ENCODE measurements around the gene MLX. TPM values are rescaled to one million over a fixed set of nuclear protein-coding genes. Genes with fewer than 3 reads are reported as not detected.

Gene MLX
- total RNA-seq, 4 donors from 2014 or later = 37.8 to 43.2 (median 39.3) TPM

DNA sequence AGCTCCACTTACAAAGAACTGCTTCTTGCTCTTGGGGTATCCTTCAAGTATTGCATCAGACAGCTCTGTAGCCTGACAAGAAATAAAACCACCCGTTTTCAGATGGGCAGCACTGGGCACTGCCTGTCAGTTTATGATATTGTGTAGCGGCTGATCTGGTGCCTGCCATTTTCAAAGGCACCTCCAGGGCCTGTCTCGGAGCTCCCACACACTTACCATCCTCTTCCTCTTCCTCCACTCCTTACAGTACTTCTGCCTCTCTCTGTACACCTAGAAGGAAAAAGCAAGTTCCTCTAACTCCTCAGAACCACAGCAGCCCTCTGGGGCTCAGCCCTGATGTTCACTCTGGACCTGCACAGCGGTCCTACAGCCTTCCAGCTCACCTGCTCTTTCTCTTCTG lies 6.2 kb downstream of the MLX start:
- DNase-seq (ENCODE audit: low spot score in 2 of 2) = no peak
- no peak overlapping the region for H3K4me3 ChIP-seq (ENCODE audit: low read depth, poor library complexity, severe bottlenecking)
- WGBS, 2 donors = 76 to 78% methylated on average over 4 of the region's 4 CpGs
- no peak for TF ChIP-seq CTCF (IDR thresholded peaks at IDR 0.05)
- TF ChIP-seq POLR2A (IDR thresholded peaks at IDR 0.05) = no peak
- intact Hi-C loops (cut with DNase I; ENCODE audit: low total_unique reads) = loop anchor here (10.0 kb wide), 1 partner anchor 112 kb away; the partner anchor contains the start of genes CCR10 and CNTNAP1

- H3K4me3 ChIP-seq (ENCODE audit: low read depth, poor library complexity, severe bottlenecking) = no peak overlapping the region
- intact Hi-C loops (cut with DNase I; ENCODE audit: low total_unique reads) = loop anchor here (10.0 kb wide), 1 partner anchor 110 kb away; the partner anchor contains the start of genes CCR10 and CNTNAP1
- TF ChIP-seq POLR2A (IDR thresholded peaks at IDR 0.05) = no peak
- no peak for TF ChIP-seq CTCF (IDR thresholded peaks at IDR 0.05)
- DNase-seq (ENCODE audit: low spot score in 2 of 2) = no peak
- 82 to 83% methylated on average over 3 of the region's 3 CpGs for whole genome bisulfite sequencing, 2 donors
Measured at GRCh38 chr17:42574463-42574862, 7.6 kb downstream of the MLX start.

DNA sequence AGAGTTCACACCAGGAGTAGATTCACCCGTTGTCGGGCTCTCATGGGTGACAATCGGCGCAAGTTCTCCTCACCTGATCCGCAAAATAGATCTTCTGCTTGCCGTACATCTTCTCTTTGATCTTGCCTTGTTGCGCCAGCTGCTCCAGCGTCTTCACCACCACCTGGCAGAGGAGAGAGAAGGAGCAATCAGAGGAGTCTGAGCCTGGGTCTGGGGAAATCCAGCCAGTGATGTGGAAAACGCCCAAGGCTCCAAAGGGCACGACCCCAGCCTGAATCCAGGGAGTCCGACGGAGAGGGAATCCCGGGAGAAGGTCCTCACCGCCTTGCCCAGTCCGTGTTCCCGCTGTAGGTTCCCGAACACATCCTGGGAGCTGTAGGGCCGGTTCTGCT lies 10.2 kb downstream of the MLX start:
- no peak for TF ChIP-seq CTCF (IDR thresholded peaks at IDR 0.05)
- no peak for TF ChIP-seq POLR2A (IDR thresholded peaks at IDR 0.05)
- no peak for DNase-seq (ENCODE audit: low spot score in 2 of 2)
- H3K4me3 ChIP-seq (ENCODE audit: low read depth, poor library complexity, severe bottlenecking) = peak overlapping the region; percentile 33
- intact Hi-C loops (cut with DNase I; ENCODE audit: low total_unique reads) = loop anchor here (10.0 kb wide), 1 partner anchor 108 kb away; the partner anchor contains the start of genes CCR10 and CNTNAP1
- 4% methylated on average over 17 to 18 of the region's 18 CpGs for WGBS, 2 donors

- peak; percentile 95 to 99 for DNase-seq (ENCODE audit: low spot score in 2 of 2)
- peak within 1 kb of the TSS; percentile 38 for H3K4me3 ChIP-seq (ENCODE audit: low read depth, poor library complexity, severe bottlenecking)
- 0 to 1% methylated on average over 43 to 47 of the region's 52 CpGs for WGBS, 2 donors
- peak in 1 of 3 donors; percentile 7 for TF ChIP-seq CTCF (IDR thresholded peaks at IDR 0.05)
- TF ChIP-seq POLR2A (IDR thresholded peaks at IDR 0.05) = no peak
- intact Hi-C loops (cut with DNase I; ENCODE audit: low total_unique reads) = loop anchor here (10.0 kb wide), 1 partner anchor 107 kb away; the partner anchor contains the start of genes CCR10 and CNTNAP1
Measured at GRCh38 chr17:42577532-42578281, 10.8 kb downstream of the MLX start, which contains the start of gene PSMC3IP. TSS of gene PSMC3IP (minus strand) at chr17:42577729. CDS start at chr17:42577686, 43 bp downstream.

DNA sequence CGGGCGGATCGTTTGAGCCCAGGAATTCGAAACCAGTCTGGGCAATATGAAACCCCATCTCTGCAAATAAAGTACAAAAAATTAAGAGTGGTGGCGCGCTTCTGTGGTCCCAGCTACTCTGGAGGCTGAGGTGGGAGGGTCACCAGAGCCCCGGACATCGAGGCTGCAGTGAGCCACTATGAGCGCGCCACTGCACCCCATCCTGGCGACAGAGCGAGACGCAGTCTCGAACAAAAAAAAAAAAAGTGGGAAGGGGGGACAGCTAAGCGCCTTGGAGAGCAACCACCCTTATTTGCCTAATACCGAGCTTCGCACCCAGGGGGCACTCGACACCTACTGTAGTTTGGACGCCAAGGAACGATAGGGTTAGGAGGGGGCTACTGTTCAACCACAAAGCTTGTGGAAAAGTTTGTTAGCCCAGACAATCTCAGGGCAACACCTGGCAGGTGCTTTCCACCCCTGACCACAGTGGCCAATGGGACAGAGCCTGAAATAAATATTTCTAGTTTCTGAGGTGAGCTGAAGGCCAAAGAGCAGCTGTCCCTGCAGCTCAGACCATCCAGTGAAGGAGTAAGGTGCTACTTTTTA lies 11.5 kb downstream of the MLX start:
- WGBS, 2 donors = 1% methylated on average over 20 of the region's 20 CpGs
- H3K4me3 ChIP-seq (ENCODE audit: low read depth, poor library complexity, severe bottlenecking) = peak overlapping the region; percentile 38
- DNase-seq (ENCODE audit: low spot score in 2 of 2) = peak; percentile 72 to 92
- intact Hi-C loops (cut with DNase I; ENCODE audit: low total_unique reads) = loop anchor here (10.0 kb wide), 1 partner anchor 106 kb away; the partner anchor contains the start of genes CCR10 and CNTNAP1
- TF ChIP-seq CTCF (IDR thresholded peaks at IDR 0.05) (peak in 1 of 3 donors; percentile 68), POLR2A (IDR thresholded peaks at IDR 0.05) (no peak)
